Kidney tubule cell (primary cell): ENCODE measurements around the gene ITGAX.
"Not testable (repeated sequence)": the region's sequence is repeated elsewhere in the genome, so short reads cannot be mapped to it uniquely, and the experiment has no call there.

Experiments
- DNase-seq: peaks from one replicate; pipeline ENCODE4 v3.0.0-alpha.2; 2018; ENCODE audit warnings: low spot score

Gene ITGAX

DNA sequence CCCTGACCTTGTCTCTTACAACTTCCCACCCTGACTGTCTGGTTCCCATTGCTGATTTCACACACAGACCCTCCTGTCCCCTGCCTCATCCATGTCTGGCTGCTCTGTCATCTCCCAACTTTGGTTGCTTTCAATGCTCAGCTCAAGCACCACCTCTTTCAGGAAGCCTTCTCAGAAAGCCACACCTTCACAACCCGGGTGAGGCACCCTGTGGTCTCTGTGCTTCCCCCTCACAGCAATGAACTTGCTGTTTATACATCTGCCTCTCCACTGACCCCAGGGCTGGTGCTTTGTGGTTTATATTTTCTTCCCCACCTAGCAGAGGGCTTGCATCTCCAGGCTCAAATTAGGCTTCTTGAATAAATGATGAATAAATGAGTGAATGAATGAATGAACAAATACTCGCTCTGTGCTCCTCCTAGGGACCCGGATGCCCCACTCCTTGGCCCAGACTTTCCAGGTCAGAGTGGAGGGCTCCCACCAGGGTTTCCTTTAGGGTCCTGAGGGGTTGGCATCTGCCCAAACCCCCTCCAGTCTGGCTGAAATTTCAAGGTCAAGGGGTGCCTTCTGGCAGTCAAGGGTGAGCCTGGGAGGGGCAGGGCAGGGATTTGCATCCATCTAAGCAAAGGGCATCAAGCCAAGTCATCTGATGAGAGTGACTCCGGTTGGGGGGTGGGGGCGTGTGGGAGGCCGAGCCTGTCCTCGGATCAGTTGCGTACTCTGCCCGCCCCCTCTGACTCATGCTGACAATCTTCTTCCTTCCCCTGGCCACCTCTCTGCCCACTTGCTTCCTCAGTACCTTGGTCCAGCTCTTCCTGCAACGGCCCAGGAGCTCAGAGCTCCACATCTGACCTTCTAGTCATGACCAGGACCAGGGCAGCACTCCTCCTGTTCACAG, at the start of gene ITGAX:
Gene ITGAX (plus strand): TSS at position 783 of the 898 bp plus-strand sequence. CDS start 79 bp downstream, at position 862.
- peak; percentile 70 for DNase-seq

DNA sequence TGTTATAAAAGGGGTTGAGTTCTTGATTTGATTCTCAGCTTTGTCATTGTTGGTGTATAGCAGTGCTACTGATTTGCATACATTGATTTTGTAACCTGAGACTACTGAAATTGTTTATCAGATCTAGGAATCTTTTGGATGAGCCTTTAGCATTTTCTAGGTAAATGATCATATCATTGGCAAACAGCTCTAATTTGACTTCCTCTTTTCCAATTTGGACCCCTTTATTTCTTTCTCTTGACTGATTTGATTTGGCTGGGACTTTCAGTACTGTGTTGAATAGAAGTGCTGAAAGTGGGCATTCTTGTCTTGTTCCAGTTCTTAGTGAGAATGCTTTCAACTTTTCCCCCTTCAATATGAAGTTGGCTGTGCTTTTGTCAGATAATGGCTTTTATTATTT, 49.8 kb upstream of the ITGAX start:
- DNase-seq = no peak

DNA sequence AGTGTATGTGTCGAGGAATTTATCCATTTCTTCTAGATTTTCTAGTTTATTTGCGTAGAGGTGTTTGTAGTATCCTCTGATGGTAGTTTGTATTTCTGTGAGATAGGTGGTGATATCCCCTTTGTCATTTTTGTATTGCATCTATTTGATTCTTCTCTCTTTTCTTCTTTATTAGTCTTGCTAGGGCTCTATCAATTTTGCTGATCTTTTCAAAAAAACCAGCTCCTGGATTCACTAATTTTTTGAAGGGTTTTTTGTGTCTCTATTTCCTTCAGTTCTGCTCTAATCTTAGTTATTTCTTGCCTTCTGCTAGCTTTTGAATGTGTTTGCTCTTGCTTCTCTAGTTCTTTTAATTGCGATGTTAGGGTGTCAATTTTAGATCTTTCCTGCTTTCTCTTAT, 46.6 kb upstream of the ITGAX start:
- DNase-seq = not testable (repeated sequence)

DNA sequence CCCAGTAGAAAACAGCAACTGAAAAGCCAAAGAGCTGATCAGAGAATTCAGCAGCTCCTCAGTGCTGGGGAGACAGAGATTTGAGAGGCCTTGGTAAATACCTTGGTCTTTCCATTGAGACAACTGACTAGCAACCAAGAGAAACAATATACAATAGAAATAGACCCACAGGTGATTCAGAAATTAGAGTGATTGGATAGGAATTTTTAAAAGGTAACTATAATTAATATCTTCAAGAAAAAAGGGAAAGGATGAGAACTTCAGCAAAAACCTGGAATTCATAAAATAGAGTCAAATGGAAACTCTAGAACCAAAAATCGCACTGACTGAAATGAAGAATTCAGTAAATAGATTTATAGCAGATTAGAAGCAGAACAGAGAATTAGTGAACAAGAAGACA, 32.5 kb upstream of the ITGAX start:
- DNase-seq = no peak

DNA sequence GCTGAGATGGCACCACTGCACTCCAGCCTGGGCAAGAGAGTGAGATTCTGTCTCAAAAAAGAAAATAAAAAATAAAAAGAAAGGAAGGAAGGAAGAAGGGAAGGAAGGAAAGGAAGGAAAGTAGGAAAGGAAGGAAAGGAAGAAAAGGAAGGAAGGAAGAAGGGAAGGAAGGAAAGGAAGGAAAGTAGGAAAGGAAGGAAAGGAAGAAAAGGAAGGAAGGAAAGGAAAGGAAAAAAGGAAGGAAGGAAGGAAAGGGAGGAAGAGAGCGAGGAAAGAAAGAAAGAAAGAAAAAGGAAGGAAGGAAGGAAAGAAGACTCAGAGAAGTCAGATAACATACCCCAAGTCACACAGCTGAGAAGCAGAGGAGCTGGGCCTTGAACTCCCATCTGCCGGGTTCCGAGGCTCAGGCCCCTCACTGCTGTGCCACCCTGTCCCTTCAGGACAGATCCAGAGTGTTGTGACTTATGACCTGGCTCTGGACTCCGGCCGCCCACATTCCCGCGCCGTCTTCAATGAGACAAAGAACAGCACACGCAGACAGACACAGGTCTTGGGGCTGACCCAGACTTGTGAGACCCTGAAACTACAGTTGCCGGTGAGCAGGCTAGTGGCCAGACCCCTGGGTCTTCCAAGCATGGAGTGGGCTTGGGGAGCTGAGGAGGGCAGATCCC, 30.9 kb upstream of the ITGAX start:
- DNase-seq = no peak

DNA sequence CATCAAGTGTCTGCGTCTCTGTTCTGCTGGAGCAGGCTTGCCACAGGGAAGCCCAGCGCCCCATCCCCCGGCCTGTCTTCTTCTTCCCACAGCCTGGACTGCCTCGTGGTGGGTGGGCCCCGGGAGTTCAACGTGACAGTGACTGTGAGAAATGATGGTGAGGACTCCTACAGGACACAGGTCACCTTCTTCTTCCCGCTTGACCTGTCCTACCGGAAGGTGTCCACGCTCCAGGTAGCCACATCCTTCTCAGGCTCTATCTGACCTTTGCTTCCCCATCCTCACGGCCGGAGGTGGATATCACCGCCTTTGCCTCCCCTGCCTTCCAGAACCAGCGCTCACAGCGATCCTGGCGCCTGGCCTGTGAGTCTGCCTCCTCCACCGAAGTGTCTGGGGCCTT, 29.8 kb upstream of the ITGAX start:
- DNase-seq = no peak

DNA sequence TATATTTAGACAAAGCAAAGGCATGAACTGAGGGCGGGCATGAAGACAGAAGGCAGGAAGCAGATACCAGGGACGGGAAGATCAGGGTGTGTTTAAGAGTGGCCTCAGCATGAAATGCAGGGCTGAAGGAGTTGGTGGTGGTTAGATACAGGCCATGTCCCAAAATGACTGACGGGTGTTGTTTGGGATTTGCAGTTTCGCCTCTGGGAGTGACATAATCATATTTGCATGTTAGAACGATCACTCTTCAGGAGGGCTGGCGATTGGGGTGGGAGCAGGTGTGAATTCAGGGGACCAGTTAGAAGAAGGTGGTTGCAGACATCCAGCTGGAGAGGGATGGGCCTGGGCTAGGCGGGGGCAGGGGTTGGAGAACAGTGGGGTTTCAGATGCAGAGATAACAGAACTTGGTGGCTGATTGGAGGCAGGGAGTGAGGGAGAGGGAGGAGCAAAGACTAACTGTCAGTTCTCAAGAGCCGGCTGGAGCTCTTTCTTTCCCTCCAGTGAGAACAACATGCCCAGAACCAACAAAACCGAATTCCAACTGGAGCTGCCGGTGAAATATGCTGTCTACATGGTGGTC, 27.2 kb upstream of the ITGAX start:
- DNase-seq = no peak

DNA sequence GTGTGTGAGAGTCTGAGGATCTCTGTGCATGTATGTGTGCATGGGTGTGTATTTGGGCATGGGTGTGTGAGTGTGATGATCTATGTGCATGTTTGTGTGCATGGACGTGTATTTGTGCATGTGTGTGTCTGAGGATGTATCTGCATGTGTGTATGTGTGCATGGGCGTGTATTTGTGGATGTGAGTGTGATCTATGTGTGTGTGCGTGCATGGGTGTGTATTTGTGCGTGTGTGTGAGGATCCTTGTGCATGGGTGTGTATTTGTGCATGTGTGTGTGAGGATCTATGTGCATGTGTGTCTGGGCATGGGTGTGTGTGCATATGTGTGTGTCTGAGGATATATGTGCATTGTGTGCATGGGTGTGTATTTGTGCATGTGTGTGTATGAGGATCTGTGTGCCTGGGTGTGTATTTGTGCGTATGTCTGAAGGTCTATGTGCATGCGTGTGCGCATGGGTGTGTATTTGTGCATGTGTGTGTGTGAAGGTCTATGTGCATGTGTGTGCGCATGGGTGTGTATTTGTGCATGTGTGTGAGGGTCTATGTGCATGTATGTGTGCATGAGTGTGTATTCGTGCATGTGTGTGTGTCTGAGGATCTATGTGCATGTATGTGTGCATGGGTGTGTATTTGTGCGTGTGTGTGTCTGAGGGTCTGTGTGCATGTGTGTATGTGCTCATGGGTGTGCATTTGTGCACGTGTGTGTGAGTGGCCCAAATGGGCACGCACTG, 26.5 kb upstream of the ITGAX start:
- no peak for DNase-seq

DNA sequence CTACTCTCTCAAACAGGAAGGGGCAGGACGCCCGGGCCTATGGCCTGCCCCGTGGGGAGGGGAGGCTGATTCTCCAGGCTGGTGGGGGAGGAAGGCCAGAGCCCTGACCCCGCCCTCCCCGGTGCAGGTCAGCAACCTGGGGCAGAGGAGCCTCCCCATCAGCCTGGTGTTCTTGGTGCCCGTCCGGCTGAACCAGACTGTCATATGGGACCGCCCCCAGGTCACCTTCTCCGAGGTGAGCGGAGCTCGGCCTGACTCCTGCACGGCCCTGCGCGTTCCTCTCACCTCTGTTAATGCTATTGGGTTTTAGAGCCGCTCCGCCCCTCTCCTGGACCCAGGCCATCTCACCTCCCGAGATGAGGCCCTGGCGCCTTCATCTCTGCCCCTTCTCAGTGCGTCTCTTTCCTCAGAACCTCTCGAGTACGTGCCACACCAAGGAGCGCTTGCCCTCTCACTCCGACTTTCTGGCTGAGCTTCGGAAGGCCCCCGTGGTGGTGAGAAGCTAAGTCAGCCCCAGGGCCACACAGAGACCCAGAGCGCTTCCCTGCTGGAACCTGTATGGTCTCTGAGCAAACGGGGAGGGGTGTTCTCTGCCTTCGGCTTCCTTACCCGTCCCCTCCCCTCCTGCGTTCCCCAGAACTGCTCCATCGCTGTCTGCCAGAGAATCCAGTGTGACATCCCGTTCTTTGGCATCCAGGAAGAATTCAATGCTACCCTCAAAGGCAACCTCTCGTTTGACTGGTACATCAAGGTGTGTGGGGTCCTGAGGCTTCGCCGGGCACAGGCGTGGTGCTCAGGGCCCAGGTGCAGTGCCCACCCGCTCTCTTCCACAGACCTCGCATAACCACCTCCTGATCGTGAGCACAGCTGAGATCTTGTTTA, 25.1 kb upstream of the ITGAX start:
- no peak for DNase-seq

DNA sequence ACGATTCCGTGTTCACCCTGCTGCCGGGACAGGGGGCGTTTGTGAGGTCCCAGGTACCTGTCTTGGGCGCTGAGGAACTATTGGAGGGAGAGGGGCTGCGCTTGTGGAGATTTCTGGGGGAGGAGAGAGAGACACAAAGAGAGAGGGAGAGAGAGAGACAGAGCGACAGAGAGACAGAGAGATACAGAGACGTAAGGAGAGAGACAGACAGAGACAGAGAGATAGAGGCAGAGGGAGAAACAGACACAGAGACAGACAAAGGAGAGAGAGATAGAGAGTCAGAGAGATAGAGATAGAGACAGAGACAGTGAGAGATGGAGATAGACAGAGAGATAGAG, 24.5 kb upstream of the ITGAX start:
- no peak for DNase-seq

DNA sequence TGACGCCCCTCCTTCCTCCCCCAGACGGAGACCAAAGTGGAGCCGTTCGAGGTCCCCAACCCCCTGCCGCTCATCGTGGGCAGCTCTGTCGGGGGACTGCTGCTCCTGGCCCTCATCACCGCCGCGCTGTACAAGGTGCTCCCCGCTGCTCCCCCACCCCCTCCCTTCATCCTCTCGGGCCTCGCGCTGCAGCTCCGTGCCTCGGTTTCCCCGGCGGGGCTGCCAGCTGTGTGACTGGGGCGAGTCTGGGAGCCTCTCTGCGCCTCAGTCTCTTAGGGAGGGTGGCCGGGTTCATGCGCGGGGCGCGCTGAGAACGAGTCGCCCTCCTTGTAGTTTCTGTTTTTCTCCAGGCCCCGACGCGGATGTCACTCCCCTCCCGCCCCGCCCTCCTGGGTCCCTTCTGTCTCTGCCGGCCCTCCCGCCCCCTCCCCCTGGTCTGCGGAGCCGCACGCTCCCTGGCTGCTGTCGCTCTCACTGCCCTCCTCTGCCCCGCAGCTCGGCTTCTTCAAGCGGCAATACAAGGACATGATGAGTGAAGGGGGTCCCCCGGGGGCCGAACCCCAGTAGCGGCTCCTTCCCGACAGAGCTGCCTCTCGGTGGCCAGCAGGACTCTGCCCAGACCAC, 23.7 kb upstream of the ITGAX start:
- no peak for DNase-seq

DNA sequence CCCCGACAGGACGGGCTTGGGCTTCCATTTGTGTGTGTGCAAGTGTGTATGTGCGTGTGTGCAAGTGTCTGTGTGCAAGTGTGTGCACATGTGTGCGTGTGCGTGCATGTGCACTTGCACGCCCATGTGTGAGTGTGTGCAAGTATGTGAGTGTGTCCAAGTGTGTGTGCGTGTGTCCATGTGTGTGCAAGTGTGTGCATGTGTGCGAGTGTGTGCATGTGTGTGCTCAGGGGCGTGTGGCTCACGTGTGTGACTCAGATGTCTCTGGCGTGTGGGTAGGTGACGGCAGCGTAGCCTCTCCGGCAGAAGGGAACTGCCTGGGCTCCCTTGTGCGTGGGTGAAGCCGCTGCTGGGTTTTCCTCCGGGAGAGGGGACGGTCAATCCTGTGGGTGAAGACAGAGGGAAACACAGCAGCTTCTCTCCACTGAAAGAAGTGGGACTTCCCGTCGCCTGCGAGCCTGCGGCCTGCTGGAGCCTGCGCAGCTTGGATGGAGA, 23.1 kb upstream of the ITGAX start:
- no peak for DNase-seq

DNA sequence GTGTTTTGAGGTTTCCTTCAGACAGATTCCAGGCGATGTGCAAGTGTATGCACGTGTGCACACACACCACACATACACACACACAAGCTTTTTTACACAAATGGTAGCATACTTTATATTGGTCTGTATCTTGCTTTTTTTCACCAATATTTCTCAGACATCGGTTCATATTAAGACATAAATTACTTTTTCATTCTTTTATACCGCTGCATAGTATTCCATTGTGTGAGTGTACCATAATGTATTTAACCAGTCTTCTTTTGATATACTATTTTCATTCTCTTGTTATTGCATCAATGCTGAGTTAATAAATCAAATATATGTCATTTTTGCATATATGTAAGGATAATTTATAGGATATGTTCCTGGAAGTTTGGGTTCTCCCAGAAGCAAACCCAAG, 22.4 kb upstream of the ITGAX start:
- no peak for DNase-seq

DNA sequence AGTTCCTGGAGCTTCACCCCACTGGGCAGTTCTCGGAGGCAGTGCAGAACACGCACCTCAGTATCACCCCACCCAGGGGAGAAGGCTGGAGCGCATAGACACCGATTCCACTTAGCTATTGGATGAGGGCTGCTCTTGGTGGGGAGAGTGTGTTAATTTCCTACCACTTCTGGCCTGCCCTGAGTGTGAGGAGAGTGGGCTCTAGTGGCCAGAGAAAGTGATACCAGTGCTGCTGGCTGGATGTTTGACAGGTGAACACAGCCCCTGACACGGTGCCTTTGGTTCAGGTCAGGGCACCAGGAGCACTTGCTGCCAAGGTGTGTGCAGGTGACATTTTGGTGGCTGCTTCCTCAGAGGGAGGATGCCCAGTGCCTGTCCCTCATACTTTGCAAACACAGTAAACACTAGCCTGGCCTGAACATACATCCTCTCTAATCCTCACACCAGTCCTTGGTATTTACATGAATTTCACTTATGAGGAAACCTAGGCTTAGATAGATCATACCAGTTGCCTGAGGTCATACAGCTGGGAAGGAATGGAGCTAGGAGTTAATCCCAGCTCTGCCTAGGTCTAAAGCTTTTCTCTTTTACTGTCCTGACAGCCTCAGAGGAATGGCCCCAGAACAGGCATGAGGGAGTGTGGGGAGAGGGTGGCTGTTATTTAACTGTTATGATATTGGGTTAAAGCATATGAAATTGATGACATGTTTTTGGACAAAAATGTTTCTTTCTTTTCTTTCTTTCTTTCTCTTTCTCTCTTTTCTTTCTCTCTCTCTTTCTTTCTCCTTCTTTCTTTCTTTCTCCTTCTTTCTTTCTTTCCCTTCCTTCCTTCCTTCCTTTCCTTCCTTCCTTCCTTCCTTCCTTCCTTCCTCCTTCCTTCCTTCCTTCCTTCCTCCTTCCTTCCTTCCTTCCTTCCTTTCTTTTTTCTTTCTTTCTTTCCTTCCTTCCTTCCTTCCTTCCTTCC, 21.0 kb upstream of the ITGAX start:
- peak; percentile 60 for DNase-seq

DNA sequence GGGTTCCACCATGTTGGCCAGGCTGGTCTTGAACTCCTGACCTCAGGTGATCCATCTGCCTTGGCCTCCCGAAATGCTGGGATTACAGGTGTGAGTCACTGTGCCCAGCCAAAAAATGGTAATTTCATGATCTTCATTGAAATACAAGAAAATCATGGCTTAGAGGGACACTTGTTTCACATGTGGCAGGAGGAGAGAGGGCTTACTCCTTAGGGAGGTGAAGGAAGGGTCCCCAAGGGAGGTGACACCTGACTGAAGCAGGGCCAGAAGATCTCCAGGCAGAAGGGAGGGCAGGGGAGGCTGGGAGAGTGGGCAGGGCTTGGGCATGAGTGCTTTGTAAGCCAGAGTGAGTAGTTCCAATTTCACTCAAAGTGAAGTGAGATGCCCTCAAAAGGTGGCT, 20.0 kb upstream of the ITGAX start:
- DNase-seq = no peak

DNA sequence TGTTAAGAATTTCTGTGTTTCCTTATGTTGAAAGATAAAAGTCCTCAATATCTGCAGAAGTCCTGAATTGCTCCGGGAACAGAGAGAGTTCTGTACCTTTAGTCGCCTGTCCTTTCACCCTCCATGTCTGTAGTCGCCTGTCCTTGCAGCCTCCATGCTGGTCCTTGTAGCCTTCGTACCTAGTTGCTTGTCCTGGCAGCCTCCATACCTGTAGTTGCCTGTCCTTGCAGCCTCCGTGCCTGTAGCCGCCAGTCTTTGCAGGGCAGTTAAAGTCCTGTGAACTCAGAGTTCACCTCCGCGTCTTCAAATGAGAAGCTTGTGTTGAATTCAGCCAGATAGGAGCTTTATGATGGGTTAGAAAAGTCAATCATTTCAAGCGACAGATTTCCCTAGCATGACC, 19.5 kb upstream of the ITGAX start:
- no peak for DNase-seq

DNA sequence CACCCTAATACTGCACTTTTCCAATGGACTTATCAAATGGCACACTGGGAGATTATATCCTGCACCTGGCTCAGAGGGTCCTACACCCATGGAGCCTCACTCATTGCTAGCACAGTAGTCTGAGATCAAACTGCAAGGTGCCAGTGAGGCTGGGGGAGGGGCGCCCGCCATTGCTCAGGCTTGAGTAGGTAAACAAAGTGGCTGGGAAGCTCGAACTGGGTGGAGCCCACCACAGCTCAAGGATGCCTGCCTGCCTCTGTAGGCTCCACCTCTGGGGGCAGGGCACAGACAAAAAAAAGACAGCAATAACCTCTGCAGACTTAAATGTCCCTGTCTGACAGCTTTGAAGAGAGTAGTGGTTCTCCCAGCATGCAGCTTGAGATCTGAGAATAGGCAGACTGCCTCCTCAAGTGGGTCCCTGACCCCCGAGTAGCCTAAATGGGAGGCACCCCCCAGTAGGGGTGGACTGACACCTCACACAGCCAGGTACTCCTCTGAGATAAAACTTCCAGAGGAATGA, 16.8 kb upstream of the ITGAX start:
- not testable (repeated sequence) for DNase-seq

DNA sequence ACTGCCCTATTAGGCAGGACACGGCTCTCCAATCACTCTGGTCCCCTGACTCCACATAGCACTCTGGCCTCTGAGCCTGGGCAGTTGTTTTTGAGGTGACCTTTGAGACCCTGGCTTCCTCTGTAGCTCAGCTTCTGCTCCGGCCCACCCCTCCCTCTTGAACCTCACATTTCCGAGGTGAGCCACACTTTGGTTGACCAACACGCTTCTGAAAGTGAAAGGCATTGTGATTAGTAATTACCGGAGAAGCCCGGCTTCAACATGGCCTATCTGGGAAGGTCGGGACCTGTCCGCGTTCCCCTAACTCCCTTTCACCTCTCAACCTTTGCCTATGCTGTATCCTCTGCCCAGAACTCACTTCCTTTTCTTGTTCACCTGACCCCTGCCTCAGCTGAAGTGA, 10.3 kb upstream of the ITGAX start:
- no peak for DNase-seq

DNA sequence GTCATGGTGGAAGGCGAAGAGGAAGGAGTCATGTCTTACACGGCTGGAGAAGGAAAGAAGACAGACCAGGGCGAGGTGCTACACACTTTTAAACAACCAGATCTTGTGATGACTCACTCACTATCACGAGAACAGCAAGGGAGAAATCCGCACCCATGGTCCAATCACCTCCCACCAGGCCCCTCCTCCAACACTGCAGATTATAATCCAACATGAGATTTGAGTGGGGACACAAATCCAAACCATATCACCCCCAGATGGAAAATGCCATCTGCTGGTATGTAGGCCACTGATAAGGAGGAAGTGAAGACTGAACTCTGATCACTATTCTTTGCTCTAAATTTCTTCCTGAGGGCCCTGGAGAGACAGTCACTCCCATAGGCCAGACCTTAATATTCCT, 7.5 kb upstream of the ITGAX start:
- no peak for DNase-seq

DNA sequence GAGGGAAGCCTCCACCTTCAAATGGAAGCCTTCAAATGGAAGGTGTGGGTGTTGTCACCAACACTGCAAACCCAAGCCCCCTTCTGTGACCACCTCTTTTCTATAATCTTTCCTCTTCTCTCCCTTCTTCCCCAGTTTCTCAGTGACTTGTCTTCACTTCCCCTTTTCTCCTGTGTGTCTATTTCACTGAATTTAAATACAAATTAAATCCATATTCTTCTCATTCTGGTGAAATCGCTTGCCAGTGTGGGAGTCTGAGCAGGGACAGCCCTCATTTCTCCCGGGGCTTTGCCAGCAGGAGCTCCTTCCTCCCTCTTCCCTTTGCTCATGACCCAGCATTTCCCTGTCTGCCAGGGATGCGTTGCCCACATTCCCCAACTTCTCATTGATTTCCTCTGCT, 6.4 kb upstream of the ITGAX start:
- DNase-seq = no peak
